AG04450 (cell line): ENCODE results near the gene FAM53B. TPM values are rescaled to one million over a fixed set of nuclear protein-coding genes. Genes with fewer than 3 reads are reported as not detected.

ENCODE experiments used
- CTCF ChIA-PET: fragments of 300-600, 350-600 bp; formaldehyde crosslinking; extraction: SDS; loops from one replicate; lab custom pipeline; 2022; ENCODE audit warnings: antibody characterized with exemption, inconsistent platforms; lab: Charles Lee
- POLR2A ChIA-PET: fragments of 350-600 bp; formaldehyde crosslinking; extraction: SDS; loops from one replicate; lab custom pipeline; 2021; ENCODE audit warnings: antibody characterized with exemption, inconsistent platforms; lab: Yijun Ruan, JAX
- DNase-seq: peaks from one replicate; pipeline ENCODE4 v3.0.0-alpha.2; 2011; ENCODE audit warnings: low read depth, low spot score
- H3K27ac ChIP-seq: one replicate; pipeline ENCODE4 v1.5.1; 2012; ENCODE audit warnings: low read depth, low read length, control low read depth
- H3K27me3 ChIP-seq: one replicate; pipeline ENCODE4 v1.6.0; 2012; ENCODE audit warnings: low read length; ENCODE audit not compliant: control insufficient read depth, insufficient read depth
- H3K4me3 ChIP-seq: 2 replicates; pipeline ENCODE4 v1.5.1; 2011; ENCODE audit warnings: mild to moderate bottlenecking, low read depth, low read length, control low read depth
- H3K9me3 ChIP-seq: 2 replicates; pipeline ENCODE4 v1.5.1; 2012; ENCODE audit warnings: low read length; ENCODE audit not compliant: control insufficient read depth, insufficient read depth
- CTCF ChIP-seq: IDR thresholded peaks from 2 replicates; pipeline ENCODE4 v1.5.1; 2011; ENCODE audit warnings: low read depth, low read length, control low read depth, inconsistent platforms
- polyA plus RNA-seq: library from polyadenylated mRNA; depleted of rRNA; stranded (reverse); fragments of >200 nt; gene quantifications from 2 replicates; pipeline ENCODE4 v1.2.3, GENCODE V29; 2011

The FAM53B gene
- polyA plus RNA-seq, 1 experiment, result 4.1 TPM

- CTCF ChIA-PET, result no interaction called here
- H3K27ac ChIP-seq, result no peak overlapping the region
Measured at GRCh38 chr10:124679401-124679800, 64.8 kb downstream of the FAM53B start.

GRCh38 chr10:124678557-124679240, 65.5 kb downstream of the FAM53B start:
- no peak overlapping the region for H3K27ac ChIP-seq
- POLR2A ChIA-PET, result no interaction called here

More at GRCh38 chr10:124679401-124679800, 64.8 kb downstream of the FAM53B start:
- H3K4me3 ChIP-seq, result no peak overlapping the region
- H3K27me3 ChIP-seq, result no peaks in the 10 kb centered on the region
- TF ChIP-seq CTCF, result no peak
- POLR2A ChIA-PET, result no interaction called here
- DNase-seq, result no peak
- H3K9me3 ChIP-seq, result no peaks in the 10 kb centered on the region; the same call in 1 of the 2 replicates

GRCh38 chr10:124677749-124678556, 66.2 kb downstream of the FAM53B start:
- CTCF ChIA-PET, result no interaction called here
- DNase-seq, result no peak
- Histone ChIP-seq H3K9me3 (no peaks in the 10 kb centered on the region; the same call in 1 of the 2 replicates), H3K27me3 (no peaks in the 10 kb centered on the region), H3K27ac (no peak overlapping the region), H3K4me3 (no peak overlapping the region)
- no peak for TF ChIP-seq CTCF
- POLR2A ChIA-PET, result no interaction called here

More at GRCh38 chr10:124678557-124679240, 65.5 kb downstream of the FAM53B start:
- Histone ChIP-seq H3K9me3 (no peaks in the 10 kb centered on the region; the same call in 1 of the 2 replicates), H3K4me3 (no peak overlapping the region), H3K27me3 (no peaks in the 10 kb centered on the region)
- no peak for TF ChIP-seq CTCF
- no peak for DNase-seq
- CTCF ChIA-PET, result no interaction called here

GRCh38 chr10:124677293-124677699, 66.9 kb downstream of the FAM53B start:
- CTCF ChIA-PET, result interaction anchor here (0.5 kb wide), 1 partner anchor 148 kb away, joined by 3 read pairs; no protein-coding TSS in a partner anchor

More at GRCh38 chr10:124677293-124677699, 66.9 kb downstream of the FAM53B start:
- Histone ChIP-seq H3K27me3 (no peaks in the 10 kb centered on the region), H3K27ac (no peak overlapping the region), H3K4me3 (no peak overlapping the region), H3K9me3 (no peaks in the 10 kb centered on the region; the same call in 1 of the 2 replicates)
- DNase-seq, result no peak
- POLR2A ChIA-PET, result no interaction called here
- TF ChIP-seq CTCF, result no peak
